HG03025 (cell line): ENCODE measurements around the gene PARPBP.
"Not testable (repeated sequence)": the region's sequence is repeated elsewhere in the genome, so short reads cannot be mapped to it uniquely, and the experiment has no call there.

Experiments
- ATAC-seq: cut with Tn5 transposase; IDR thresholded peaks from one replicate; pipeline ENCODE4 v1.9.1; 2021; ENCODE audit warnings: mild to moderate bottlenecking, moderate library complexity; ENCODE audit not compliant: unreplicated experiment, low FRiP score

Gene PARPBP, protein sequence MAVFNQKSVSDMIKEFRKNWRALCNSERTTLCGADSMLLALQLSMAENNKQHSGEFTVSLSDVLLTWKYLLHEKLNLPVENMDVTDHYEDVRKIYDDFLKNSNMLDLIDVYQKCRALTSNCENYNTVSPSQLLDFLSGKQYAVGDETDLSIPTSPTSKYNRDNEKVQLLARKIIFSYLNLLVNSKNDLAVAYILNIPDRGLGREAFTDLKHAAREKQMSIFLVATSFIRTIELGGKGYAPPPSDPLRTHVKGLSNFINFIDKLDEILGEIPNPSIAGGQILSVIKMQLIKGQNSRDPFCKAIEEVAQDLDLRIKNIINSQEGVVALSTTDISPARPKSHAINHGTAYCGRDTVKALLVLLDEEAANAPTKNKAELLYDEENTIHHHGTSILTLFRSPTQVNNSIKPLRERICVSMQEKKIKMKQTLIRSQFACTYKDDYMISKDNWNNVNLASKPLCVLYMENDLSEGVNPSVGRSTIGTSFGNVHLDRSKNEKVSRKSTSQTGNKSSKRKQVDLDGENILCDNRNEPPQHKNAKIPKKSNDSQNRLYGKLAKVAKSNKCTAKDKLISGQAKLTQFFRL

GRCh38 chr12:102119674-102120563, at the start of gene PARPBP, which contains the start of gene NUP37:
PARPBP (plus strand) TSS chr12:102120183; CDS start chr12:102123889, 3,706 bp downstream.
NUP37 (minus strand) TSS chr12:102120114; CDS start chr12:102118518, 1,596 bp downstream.
- ATAC-seq: peak; percentile 96

DNA sequence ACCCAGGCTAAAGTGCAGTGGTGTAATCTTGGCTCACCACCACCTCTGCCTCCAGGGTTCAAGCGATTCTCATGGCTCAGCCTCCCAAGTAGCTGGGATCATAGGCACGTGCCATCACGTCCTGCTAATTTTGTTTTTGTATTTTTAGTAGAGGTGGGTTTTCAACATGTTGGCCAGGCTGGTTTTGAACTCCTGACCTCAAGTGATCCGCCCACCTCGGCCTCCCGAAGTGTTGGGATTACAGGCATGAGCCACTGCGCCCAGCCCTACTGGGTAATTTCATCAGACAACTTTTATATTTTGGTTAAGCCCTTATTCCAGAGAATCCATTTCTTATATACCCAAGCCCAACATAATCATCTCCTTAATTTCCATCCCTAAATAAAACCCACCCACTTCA, 47.9 kb upstream of the PARPBP start:
- not testable (repeated sequence) for ATAC-seq

DNA sequence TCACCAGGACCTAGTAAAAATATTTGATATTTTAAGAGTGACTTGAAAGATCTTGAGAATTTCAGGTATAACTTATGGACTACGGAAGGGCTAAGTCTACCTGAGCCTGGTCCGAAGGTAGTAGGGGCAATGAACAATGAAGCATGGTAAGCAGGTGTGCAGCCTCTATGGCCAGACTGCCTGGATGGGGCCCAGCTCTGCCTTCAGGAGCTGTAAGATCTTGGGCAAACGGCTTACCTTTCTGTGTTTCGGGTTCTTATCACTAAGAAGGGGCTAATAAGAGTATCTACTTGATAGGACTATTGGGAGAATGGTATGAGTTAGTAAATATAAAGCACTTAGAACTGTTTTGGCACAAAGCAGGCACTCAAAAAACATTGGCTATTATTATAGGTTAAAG, 39.1 kb upstream of the PARPBP start:
- no peak for ATAC-seq

GRCh38 chr12:102089228-102089835, 30.7 kb upstream of the PARPBP start:
- not testable (repeated sequence) for ATAC-seq

GRCh38 chr12:102093319-102093718, 26.7 kb upstream of the PARPBP start:
- ATAC-seq: no peak

- no peak for ATAC-seq
These were observed 24.2 kb upstream of the PARPBP start for GRCh38 chr12:102095677-102096263.

DNA sequence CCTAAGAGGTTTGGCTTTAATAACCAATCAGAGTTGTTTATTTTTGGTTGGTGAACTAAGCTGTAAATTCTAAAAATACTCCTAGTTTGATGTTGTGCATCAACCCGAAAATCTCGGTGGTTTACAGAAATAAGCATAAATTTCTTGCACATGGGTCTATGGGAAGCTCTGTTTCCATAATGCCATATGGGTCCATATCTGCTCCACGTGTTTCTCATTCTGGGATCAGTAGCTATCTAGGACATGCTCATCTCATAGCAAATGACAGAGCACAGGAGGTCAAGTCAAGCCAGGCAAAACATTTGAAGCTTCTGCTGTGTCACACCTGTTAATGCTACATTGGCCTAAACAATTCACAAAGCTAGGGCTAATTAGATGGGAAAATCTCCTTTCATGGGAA, 23.1 kb upstream of the PARPBP start:
- no peak for ATAC-seq

- ATAC-seq: no peak
These were observed 13.1 kb upstream of the PARPBP start for GRCh38 chr12:102106905-102107304.

DNA sequence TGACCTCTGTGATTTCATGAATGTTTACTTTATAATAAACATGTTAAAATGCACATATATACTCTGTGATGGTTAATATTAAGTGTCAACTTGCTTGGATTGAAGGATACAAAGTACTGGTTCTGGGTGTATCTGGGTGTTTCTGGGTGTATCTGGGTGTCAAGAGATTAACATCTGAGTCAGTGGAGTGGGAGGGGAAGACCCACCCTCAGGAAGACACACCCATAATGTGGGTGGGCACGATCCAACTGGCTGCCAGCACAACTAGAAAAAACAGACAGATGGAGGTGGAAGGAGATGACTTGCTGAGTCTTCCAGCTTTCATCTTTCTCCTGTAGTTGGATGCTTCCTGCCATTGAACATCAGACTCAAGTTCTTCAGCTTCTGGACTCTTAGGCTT, 12.0 kb upstream of the PARPBP start:
- ATAC-seq: no peak

- no peak for ATAC-seq
These were observed 9.2 kb upstream of the PARPBP start for GRCh38 chr12:102110782-102111181.

DNA sequence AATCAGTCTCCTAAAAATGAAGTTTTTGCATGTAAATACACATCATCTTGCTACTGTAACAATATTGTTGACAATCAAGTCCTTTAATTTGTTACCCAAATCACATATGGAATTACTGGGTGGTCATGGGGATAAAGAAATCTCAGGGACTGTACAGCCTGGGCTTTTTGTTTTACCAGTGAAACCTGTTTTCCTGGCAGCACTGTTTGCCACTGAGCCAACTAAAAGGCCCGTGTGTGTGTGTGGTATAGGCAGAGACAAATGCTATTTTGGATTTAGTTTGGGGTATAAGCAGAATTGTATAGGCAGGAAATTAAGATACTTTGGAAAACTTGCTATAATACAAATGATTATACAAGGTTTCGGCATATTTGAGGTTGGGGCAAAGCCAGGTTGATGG, 5.8 kb upstream of the PARPBP start:
- ATAC-seq: no peak

GRCh38 chr12:102116392-102116791, 3.6 kb upstream of the PARPBP start:
- no peak for ATAC-seq

DNA sequence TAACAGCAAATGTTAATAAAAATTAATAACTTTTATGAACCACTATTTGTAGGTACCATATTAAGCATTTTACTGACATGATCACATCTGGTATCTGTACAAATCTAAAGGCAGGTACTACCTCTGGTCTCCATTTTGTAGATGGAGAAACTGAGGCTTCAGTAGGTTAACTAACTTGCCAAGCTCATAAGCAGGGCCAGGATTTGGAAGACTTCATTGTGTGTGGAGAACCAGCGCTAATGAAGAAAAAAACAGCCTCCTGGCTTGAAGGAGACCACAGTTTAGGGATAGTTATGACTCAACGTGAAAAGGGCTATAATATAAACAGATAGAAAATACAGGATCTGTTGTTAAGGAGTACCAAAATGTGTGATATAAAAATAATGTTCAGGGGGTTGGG, 1.1 kb upstream of the PARPBP start:
- no peak for ATAC-seq

- ATAC-seq: no peak
These were observed 536 bp downstream of the PARPBP start for GRCh38 chr12:102120564-102120873.

GRCh38 chr12:102120886-102121285, 903 bp downstream of the PARPBP start:
- ATAC-seq: no peak

DNA sequence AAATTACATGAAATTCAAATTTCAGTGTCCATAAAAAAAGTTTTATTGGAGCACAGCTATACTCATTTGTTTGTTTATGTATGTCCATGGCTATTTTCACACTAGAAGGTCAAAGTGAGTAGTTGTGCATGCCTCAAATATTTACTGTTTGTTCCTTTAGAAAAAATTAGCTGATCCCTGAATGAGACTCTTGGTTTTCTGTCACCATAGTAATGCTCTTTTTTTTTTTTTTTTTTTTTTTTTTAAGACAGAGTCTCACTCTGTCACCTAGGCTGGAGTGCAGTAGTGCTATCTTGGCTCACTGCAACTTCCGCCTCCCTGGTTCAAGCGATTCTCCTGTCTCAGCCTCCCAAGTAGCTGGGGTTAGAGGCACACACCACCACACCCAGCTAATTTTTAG, 1.3 kb downstream of the PARPBP start:
- not testable (repeated sequence) for ATAC-seq

- ATAC-seq: not testable (repeated sequence)
These were observed 10.7 kb downstream of the PARPBP start for GRCh38 chr12:102130720-102131119.

DNA sequence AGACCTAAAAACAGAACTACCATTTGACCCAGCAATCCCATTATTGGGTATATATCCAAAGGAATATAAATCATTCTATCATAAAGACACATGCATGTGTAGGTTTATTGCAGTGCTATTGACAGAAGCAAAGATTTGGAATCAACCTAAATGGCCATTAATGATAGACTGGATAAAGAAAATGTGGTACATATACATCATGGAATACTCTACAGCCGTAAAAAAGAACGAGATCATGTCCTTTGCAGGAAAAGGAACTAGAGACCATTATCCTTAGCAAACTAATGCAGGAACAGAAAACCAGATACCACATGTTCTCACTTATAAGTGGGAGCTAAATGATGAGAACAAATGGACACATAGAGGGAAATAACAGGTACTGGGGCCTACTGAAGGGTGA, 11.5 kb downstream of the PARPBP start:
- not testable (repeated sequence) for ATAC-seq

DNA sequence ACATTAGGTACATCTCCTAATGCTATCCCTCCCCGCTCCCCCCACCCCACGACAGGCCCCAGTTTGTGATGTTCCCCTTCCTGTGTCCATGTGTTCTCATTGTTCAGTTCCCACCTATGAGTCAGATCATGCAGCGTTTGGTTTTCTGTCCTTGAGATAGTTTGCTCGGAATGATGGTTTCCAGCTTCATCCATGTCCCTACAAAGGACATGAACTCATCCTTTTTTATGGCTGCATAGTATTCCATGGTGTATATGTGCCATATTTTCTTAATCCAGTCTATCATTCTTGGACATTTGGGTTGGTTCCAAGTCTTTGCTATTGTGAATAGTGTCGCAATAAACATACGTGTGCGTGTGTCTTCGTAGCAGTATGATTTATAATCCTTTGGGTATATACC, 17.6 kb downstream of the PARPBP start:
- ATAC-seq: not testable (repeated sequence)

DNA sequence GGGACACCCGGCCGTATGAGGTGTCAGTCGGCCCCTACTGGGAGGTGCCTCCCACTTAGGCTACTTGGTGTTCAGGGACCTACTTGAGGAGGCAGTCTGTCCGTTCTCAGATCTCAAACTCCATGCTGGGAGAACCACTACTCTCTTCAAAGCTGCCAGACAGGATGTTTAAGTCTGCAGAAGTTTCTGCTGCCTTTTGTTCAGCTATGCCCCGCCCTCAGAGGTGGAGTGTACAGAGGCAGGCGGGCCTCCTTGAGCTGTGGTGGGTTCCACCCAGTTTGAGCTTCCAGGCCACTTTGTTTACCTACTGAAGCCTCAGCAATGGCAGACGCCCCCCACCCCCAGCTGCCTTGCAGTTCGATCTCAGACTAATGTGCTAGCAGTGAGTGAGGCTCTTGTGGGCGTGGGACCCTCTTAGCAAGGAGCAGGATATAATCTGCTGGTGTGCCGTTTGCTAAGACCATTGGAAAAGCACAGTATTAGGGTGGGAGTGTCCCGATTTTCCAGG, 22.9 kb downstream of the PARPBP start:
- ATAC-seq: not testable (repeated sequence)
